ENCODE data around the gene PEX11A.

PEX11A gene

GRCh38 chr15:89646416-89647141 is 44.0 kb downstream of the PEX11A start:
- ChIA-PET CTCF (interaction anchor here (0.7 to 2.6 kb wide), 10 partner anchors 12 to 97 kb away, joined by 3 to 19 read pairs (median 4); no protein-coding TSS in a partner anchor), POLR2A (no interaction called here)
- H3K36me3 ChIP-seq (ENCODE audit: control insufficient read depth in 4 of 4, insufficient read depth in 4 of 4, low read length in 3 of 4) = peaks cover 0 to 39% (median 12%) of the 10 kb centered on the region in 4 experiments
- 92% methylated on average over 19 of the region's 22 CpGs for WGBS (ENCODE audit: insufficient coverage)
- H3K27me3 ChIP-seq (replicated peaks in 2 of 5; ENCODE audit: control insufficient read depth in 4 of 5, insufficient read depth in 5 of 5, low read length in 4 of 5) = no peaks in the 10 kb centered on the region
- peaks cover 0 to 2% (median 0%) of the 10 kb centered on the region in 4 experiments for H3K4me1 ChIP-seq (ENCODE audit: control extremely low read depth in 1 of 4, control insufficient read depth in 4 of 4, insufficient read depth in 4 of 4, low read length in 3 of 4)
- H3K9me3 ChIP-seq (ENCODE audit: control extremely low read depth in 1 of 5, control insufficient read depth in 4 of 5, insufficient read depth in 2 of 5, low read depth in 1 of 5, low read length in 4 of 5) = no peaks in the 10 kb centered on the region
- H3K27ac ChIP-seq (ENCODE audit: insufficient read depth in 1 of 2, low read depth in 1 of 2, low read length in 2 of 2, poor library complexity in 1 of 2, severe bottlenecking in 2 of 2) = no peak overlapping the region
- H3K4me3 ChIP-seq (ENCODE audit: control insufficient read depth in 1 of 7, extremely low read depth in 1 of 7, insufficient read depth in 4 of 7, low read depth in 2 of 7, low read length in 6 of 7) = no peak overlapping the region
- DNase-seq = no peak

DNA sequence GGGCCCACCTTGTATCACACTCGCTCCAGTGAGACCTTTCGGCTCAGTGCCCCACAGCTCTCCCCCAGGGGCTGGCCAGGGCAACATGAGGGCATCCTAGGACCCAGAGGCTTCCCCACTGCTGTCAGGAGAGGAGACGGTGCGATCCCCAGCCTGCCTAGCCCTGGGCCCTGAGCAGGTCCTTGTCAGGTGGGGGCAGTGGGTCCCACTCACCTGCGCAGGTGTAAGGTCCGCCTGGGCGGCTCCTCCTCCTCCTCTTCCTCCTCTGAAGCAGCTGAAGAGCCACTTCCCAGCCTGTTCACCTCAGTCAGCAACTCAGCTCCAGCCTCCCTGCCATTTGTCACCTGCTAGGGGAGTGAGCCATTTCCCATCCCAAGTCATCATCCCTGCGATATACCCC is 44.9 kb downstream of the PEX11A start:
- Histone ChIP-seq H3K4me1 (ENCODE audit: control extremely low read depth in 1 of 4, control insufficient read depth in 4 of 4, insufficient read depth in 4 of 4, low read length in 3 of 4) (peaks cover 0 to 2% (median 0%) of the 10 kb centered on the region in 4 experiments), H3K27ac (ENCODE audit: insufficient read depth in 1 of 2, low read depth in 1 of 2, low read length in 2 of 2, poor library complexity in 1 of 2, severe bottlenecking in 2 of 2) (no peak overlapping the region), H3K27me3 (replicated peaks in 2 of 5; ENCODE audit: control insufficient read depth in 4 of 5, insufficient read depth in 5 of 5, low read length in 4 of 5) (no peaks in the 10 kb centered on the region), H3K4me3 (ENCODE audit: control insufficient read depth in 1 of 7, extremely low read depth in 1 of 7, insufficient read depth in 4 of 7, low read depth in 2 of 7, low read length in 6 of 7) (no peak overlapping the region), H3K9me3 (ENCODE audit: control extremely low read depth in 1 of 5, control insufficient read depth in 4 of 5, insufficient read depth in 2 of 5, low read depth in 1 of 5, low read length in 4 of 5) (no peaks in the 10 kb centered on the region), H3K36me3 (ENCODE audit: control insufficient read depth in 4 of 4, insufficient read depth in 4 of 4, low read length in 3 of 4) (peaks cover 0 to 44% (median 11%) of the 10 kb centered on the region in 4 experiments)
- WGBS (ENCODE audit: insufficient coverage) = 93% methylated on average over 5 of the region's 8 CpGs
- DNase-seq = no peak
- CTCF ChIA-PET = interaction anchor here (0.7 to 2.6 kb wide), 7 partner anchors 13 to 243 kb away, joined by 3 to 19 read pairs (median 3); no protein-coding TSS in a partner anchor
- POLR2A ChIA-PET = no interaction called here

GRCh38 chr15:89642106-89642505 is 48.4 kb downstream of the PEX11A start:
- H3K27me3 ChIP-seq (replicated peaks in 2 of 5; ENCODE audit: control insufficient read depth in 4 of 5, insufficient read depth in 5 of 5, low read length in 4 of 5) = no peaks in the 10 kb centered on the region
- no peak overlapping the region for H3K4me3 ChIP-seq (ENCODE audit: control insufficient read depth in 1 of 7, extremely low read depth in 1 of 7, insufficient read depth in 4 of 7, low read depth in 2 of 7, low read length in 6 of 7)
- DNase-seq = no peak
- H3K4me1 ChIP-seq (ENCODE audit: control extremely low read depth in 1 of 4, control insufficient read depth in 4 of 4, insufficient read depth in 4 of 4, low read length in 3 of 4) = no peaks in the 10 kb centered on the region
- ChIA-PET CTCF (no interaction called here), POLR2A (no interaction called here)
- peaks cover 2 to 26% (median 10%) of the 10 kb centered on the region in 4 experiments for H3K36me3 ChIP-seq (ENCODE audit: control insufficient read depth in 4 of 4, insufficient read depth in 4 of 4, low read length in 3 of 4)
- H3K27ac ChIP-seq (ENCODE audit: insufficient read depth in 1 of 2, low read depth in 1 of 2, low read length in 2 of 2, poor library complexity in 1 of 2, severe bottlenecking in 2 of 2) = no peak overlapping the region
- H3K9me3 ChIP-seq (ENCODE audit: control extremely low read depth in 1 of 5, control insufficient read depth in 4 of 5, insufficient read depth in 2 of 5, low read depth in 1 of 5, low read length in 4 of 5) = no peaks in the 10 kb centered on the region
- WGBS (ENCODE audit: insufficient coverage) = 97% methylated on average over 16 of the region's 16 CpGs

- CTCF ChIA-PET = no interaction called here
- WGBS (ENCODE audit: insufficient coverage) = 51% methylated on average over 2 of the region's 5 CpGs
These were observed 49.5 kb downstream of the PEX11A start for GRCh38 chr15:89641053-89641452.

GRCh38 chr15:89640245-89640644 is 50.3 kb downstream of the PEX11A start:
- H3K4me1 ChIP-seq (ENCODE audit: control extremely low read depth in 1 of 4, control insufficient read depth in 4 of 4, insufficient read depth in 4 of 4, low read length in 3 of 4) = no peaks in the 10 kb centered on the region
- CTCF ChIA-PET = no interaction called here
- WGBS (ENCODE audit: insufficient coverage) = 93% methylated on average over 3 of the region's 5 CpGs
- H3K9me3 ChIP-seq (ENCODE audit: control extremely low read depth in 1 of 5, control insufficient read depth in 4 of 5, insufficient read depth in 2 of 5, low read depth in 1 of 5, low read length in 4 of 5) = no peaks in the 10 kb centered on the region
- peaks cover 2 to 18% (median 7%) of the 10 kb centered on the region in 4 experiments for H3K36me3 ChIP-seq (ENCODE audit: control insufficient read depth in 4 of 4, insufficient read depth in 4 of 4, low read length in 3 of 4)
- H3K27ac ChIP-seq (ENCODE audit: insufficient read depth in 1 of 2, low read depth in 1 of 2, low read length in 2 of 2, poor library complexity in 1 of 2, severe bottlenecking in 2 of 2) = no peak overlapping the region
- DNase-seq = no peak
- POLR2A ChIA-PET = no interaction called here
- H3K4me3 ChIP-seq (ENCODE audit: control insufficient read depth in 1 of 7, extremely low read depth in 1 of 7, insufficient read depth in 4 of 7, low read depth in 2 of 7, low read length in 6 of 7) = no peak overlapping the region
- H3K27me3 ChIP-seq (replicated peaks in 2 of 5; ENCODE audit: control insufficient read depth in 4 of 5, insufficient read depth in 5 of 5, low read length in 4 of 5) = no peaks in the 10 kb centered on the region

More at GRCh38 chr15:89641053-89641452, 49.5 kb downstream of the PEX11A start:
- no peak overlapping the region for H3K4me3 ChIP-seq (ENCODE audit: control insufficient read depth in 1 of 7, extremely low read depth in 1 of 7, insufficient read depth in 4 of 7, low read depth in 2 of 7, low read length in 6 of 7)
- H3K9me3 ChIP-seq (ENCODE audit: control extremely low read depth in 1 of 5, control insufficient read depth in 4 of 5, insufficient read depth in 2 of 5, low read depth in 1 of 5, low read length in 4 of 5) = no peaks in the 10 kb centered on the region
- peaks cover 2 to 23% (median 10%) of the 10 kb centered on the region in 4 experiments for H3K36me3 ChIP-seq (ENCODE audit: control insufficient read depth in 4 of 4, insufficient read depth in 4 of 4, low read length in 3 of 4)
- no peak for DNase-seq
- POLR2A ChIA-PET = no interaction called here
- H3K27me3 ChIP-seq (replicated peaks in 2 of 5; ENCODE audit: control insufficient read depth in 4 of 5, insufficient read depth in 5 of 5, low read length in 4 of 5) = no peaks in the 10 kb centered on the region
- H3K4me1 ChIP-seq (ENCODE audit: control extremely low read depth in 1 of 4, control insufficient read depth in 4 of 4, insufficient read depth in 4 of 4, low read length in 3 of 4) = no peaks in the 10 kb centered on the region
- H3K27ac ChIP-seq (ENCODE audit: insufficient read depth in 1 of 2, low read depth in 1 of 2, low read length in 2 of 2, poor library complexity in 1 of 2, severe bottlenecking in 2 of 2) = no peak overlapping the region

DNA sequence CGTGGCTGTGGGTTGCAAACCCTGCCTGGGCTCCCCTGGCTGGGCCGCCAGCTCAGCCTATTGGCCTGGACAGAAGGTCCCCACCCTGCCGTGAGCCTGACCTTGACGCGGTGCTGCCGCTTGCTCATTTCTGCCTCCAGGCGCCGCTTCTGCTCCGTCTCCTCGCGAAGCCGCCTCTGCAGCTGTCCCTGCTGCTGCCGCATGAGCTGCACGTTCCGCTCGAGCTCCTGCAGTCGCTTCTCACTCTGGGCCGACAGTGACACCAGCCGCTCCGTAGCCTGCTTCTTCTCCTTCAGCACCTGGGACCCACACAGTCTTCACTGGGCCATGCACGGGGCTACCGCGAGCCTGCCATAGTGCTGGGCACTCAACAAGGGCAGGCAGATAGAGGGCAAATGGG is 57.0 kb downstream of the PEX11A start:
- Histone ChIP-seq H3K36me3 (ENCODE audit: control insufficient read depth in 4 of 4, insufficient read depth in 4 of 4, low read length in 3 of 4) (peaks cover 27 to 51% (median 41%) of the 10 kb centered on the region in 4 experiments), H3K4me1 (ENCODE audit: control extremely low read depth in 1 of 4, control insufficient read depth in 4 of 4, insufficient read depth in 4 of 4, low read length in 3 of 4) (no peaks in the 10 kb centered on the region), H3K9me3 (ENCODE audit: control extremely low read depth in 1 of 5, control insufficient read depth in 4 of 5, insufficient read depth in 2 of 5, low read depth in 1 of 5, low read length in 4 of 5) (peaks cover 0 to 12% (median 2%) of the 10 kb centered on the region in 5 experiments), H3K27ac (ENCODE audit: insufficient read depth in 1 of 2, low read depth in 1 of 2, low read length in 2 of 2, poor library complexity in 1 of 2, severe bottlenecking in 2 of 2) (no peak overlapping the region), H3K27me3 (replicated peaks in 2 of 5; ENCODE audit: control insufficient read depth in 4 of 5, insufficient read depth in 5 of 5, low read length in 4 of 5) (no peaks in the 10 kb centered on the region), H3K4me3 (ENCODE audit: control insufficient read depth in 1 of 7, extremely low read depth in 1 of 7, insufficient read depth in 4 of 7, low read depth in 2 of 7, low read length in 6 of 7) (no peak overlapping the region)
- ChIA-PET POLR2A (no interaction called here), CTCF (no interaction called here)
- no peak for DNase-seq
- 94% methylated on average over 23 of the region's 23 CpGs for WGBS (ENCODE audit: insufficient coverage)

Data from common myeloid progenitor, CD34-positive (primary cell).